NCI-H526 treated with DMSO at 0.1 percent for 48 hours (cell line): Measurements from ENCODE around the gene MPIG6B.

Experiments
- DNase-seq: peaks from one replicate; lab custom pipeline; 2025; lab: John Stamatoyannopoulos, UW

The MPIG6B gene

GRCh38 chr6:31767096-31767645 is 44.0 kb downstream of the MPIG6B start:
- no peak for DNase-seq

DNA sequence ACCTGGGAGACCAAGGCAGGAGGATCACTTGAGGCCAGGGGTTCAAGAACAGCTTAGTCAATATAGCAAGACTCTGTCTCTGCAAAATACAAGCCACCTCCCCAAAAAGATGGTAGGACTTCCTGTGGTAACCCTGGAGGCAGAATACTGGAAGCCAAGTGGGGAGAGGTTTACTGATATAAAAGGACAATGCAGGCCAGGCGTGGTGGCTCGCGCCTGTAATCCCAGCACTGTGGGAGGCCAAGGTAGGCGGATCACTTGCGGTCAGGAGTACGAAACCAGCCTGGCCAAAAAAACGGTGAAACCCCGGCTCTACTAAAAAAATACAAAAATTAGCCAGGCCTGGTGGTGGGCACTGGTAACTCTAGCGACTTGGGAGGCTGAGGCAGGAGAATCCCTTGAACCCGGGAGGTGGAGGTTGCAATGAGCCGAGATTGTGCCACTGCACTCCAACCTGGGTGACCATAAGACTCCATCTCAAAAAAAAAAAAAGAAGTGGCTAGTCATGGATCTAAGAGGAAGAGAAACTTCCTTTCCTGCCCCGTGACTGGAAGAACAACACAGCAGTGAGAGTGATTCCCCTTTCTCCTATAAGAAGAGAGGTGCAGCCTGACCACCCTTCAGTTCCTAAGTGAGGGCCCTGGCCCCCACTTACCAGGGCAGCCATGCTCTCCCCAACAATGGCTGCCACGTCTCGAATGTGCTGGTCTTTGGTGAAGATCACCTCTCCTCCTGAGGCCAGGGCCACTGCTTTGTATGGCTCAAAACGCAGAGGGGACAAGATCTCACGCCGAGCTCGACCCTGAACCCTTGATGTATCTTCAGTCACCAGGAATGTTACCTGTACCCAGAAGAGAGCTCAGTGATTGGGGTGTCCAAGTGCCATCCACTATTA is 45.4 kb downstream of the MPIG6B start:
- no peak for DNase-seq

DNA sequence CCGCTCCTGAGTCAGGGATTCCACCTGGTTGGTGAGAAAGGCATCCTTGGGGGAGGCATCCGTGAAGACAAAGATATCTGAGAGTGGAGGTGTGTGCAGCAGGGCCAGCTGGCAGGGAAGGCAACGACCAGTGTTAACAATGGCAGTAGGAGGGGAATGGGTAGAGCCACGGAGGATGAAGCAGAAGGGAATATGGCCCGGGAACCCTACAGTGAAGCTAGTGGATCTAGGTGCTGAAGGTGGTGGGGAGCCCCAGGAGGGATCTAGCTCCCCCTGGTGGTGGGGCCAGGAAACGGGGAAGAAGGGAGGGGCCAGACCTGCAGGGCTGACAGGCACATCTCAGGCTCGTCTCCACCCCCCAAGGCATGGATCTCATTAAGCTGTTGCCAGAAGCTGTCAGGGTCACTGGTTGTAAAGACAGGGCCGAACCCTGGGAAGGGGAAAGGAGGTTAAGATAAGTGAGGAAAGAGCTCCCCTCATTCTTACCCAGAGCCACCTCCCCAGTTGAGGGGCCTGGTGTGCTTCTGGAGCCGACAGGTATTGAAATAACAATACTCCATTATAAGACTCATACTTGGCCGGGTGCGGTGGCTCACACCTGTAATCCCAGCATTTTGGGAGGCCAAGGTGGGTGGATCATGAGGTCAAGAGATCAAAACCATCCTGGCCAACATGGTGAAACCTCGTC is 46.7 kb downstream of the MPIG6B start:
- DNase-seq = no peak

DNA sequence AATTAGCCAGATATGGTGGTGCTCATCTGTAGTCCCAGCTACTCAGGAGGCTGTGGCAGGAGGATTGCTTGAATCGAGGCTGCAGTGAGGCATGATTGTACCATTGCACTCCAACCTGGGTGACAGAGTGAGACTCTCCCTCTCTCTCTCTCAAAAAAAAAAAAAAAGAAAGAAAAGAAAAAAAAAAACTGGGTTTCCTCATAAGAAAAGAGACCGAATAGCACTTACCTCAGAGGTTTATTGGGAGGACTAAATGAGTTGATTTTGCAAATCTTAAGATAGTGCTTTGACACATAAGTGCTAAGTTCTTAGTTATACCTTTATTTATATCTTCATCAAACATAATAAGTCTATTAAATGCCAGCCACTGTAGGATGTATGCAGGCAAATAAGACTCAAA is 47.7 kb downstream of the MPIG6B start:
- no peak for DNase-seq

DNA sequence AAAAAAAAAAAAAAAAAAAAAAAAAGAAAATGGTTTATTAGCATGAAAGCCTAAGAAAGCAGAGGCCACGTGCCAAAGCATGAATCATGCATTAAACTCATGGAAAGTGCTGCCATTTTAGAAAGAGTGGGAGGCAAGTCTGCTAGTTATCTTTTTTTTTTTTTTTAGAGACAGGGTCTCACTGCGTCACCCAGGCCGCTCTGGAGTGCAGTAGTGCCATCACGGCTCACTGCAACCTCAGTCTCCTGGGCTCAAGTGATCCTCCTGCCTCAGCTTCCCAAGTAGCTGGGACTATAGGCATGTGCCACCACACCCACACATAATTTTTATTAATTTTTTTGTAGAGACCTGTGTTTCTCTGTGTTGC is 48.8 kb downstream of the MPIG6B start:
- no peak for DNase-seq

DNA sequence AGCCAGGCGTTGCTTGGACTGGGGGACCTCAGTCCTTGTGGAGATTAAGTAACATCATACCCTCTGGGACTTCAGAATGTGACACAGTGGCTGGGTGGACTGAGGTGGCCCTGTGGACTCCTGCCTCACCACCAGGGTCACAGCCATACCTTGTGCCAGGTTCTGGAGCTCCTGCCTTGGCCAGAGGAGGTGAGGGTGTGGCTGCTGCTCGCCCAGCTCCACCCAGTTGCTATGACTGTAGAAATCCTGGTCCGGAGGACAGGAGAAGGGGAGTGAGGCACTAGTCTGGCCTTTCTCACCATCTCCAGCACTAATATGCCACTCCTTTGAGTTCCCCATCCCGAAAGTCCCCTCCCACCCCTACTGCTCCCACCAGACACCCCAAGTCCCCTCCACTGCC is 52.0 kb downstream of the MPIG6B start:
- DNase-seq = no peak

DNA sequence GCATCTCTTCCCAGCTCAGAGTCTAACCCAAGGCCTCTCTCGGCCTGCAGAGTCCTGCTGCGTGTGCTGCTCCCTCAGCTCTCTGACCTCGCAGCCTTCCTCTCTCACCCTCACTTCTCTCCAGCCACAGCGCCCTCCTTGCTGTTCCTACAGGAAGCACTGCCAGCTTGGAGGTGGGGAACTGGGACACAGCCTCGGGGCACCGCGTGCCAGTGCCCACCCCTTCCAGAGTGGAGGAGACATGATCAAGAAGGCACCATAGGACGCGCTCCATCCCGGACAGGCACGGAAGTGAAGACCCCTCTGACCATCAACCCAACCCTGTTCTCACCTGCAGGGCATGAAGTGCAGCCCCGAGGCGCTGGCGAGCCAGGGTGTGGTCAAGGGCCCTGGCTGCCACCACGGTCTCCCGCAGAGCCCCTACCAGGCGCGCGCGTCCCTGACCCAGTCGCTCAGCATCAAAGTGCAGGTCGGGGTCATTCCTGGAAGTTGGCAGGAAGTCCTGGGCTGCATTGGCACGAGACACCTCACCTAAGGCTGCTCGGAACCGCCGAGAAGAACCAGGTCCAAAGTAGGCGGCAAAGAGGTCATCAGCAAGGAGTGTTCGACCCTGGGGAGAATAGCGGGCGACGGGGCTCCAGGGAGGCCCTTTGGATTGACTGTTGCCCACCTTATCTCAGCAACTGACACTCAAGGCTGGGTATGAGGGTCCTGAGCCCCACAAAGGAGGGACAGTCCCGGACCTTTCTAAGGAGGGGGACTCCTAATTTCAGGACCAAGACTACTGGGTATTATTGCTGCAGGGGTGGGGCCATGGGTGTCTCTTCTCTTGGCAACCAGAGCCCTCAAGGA is 52.7 kb downstream of the MPIG6B start:
- no peak for DNase-seq
